ENCODE results near the gene SCNN1A. TPM values are rescaled to one million over a fixed set of nuclear protein-coding genes. Genes with fewer than 3 reads are reported as not detected.

The SCNN1A gene
- total RNA-seq, 4 donors from 2014 or later = 15.9 to 46.5 (median 18.8) TPM

DNA sequence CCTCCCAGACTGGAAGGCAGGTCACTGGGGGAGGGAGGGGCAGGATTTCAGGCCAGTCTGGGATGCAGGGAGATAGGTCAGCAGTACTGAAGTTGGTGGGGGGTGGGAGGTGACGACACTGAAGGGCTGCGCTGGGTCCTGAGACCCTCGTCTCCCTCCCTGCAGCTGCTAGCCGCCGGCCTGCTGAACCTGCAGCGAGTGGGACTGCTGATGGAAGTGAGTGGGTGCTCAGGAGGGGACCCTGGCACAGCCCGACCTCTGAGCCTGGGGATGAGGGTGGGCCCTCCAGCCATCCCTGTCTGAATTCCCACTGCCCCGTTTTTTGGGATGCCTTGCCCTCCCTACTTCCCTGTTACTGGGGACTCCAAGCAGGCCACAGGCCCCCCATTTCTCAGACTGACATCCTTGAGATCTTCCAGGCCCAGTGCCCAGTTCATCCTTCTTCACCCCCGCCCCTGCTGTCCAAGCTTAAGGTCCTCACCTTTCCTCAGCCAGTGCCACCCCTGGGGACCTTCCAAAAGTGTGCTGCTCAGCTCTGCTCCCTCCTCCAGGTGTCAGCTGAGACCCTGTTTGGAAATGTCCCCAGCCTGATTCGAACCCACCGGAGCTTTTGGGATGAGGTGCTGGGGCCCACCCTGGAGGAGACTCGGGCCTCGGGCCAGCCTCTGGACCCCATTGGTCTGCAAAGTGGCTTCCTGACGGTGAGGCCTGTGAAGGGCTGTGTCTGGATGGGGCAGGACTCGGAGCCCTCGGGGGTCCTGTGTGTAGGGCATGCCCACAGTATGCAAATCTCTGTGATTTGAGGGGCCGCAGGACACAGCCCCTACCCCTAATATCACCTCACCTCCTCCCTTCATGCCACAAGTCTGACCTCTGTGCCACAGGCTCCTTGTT lies 59.4 kb downstream of the SCNN1A start:
- no peak overlapping the region for H3K27ac ChIP-seq
- 84 to 93% methylated on average over 14 to 17 of the region's 17 CpGs for whole genome bisulfite sequencing, 2 donors
- H3K36me3 ChIP-seq = no peaks in the 10 kb centered on the region
- H3K4me1 ChIP-seq = peaks cover 0 to 10% (median under 1%) of the 10 kb centered on the region in 4 donors
- H3K9me3 ChIP-seq = no peaks in the 10 kb centered on the region
- peaks cover 0 to 3% of the 10 kb centered on the region in 2 donors for H3K27me3 ChIP-seq
- no peak for DNase-seq (ENCODE audit: low spot score in 2 of 2)
- TF ChIP-seq, protein P1, sequence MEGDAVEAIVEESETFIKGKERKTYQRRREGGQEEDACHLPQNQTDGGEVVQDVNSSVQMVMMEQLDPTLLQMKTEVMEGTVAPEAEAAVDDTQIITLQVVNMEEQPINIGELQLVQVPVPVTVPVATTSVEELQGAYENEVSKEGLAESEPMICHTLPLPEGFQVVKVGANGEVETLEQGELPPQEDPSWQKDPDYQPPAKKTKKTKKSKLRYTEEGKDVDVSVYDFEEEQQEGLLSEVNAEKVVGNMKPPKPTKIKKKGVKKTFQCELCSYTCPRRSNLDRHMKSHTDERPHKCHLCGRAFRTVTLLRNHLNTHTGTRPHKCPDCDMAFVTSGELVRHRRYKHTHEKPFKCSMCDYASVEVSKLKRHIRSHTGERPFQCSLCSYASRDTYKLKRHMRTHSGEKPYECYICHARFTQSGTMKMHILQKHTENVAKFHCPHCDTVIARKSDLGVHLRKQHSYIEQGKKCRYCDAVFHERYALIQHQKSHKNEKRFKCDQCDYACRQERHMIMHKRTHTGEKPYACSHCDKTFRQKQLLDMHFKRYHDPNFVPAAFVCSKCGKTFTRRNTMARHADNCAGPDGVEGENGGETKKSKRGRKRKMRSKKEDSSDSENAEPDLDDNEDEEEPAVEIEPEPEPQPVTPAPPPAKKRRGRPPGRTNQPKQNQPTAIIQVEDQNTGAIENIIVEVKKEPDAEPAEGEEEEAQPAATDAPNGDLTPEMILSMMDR (IDR thresholded peaks at IDR 0.05) = no peak
- H3K4me3 ChIP-seq = no peak overlapping the region

GRCh38 chr12:6315184-6315583 lies 60.2 kb downstream of the SCNN1A start:
- no peak for DNase-seq (ENCODE audit: low spot score in 2 of 2)
- 86 to 93% methylated on average over 6 of the region's 6 CpGs for WGBS, 2 donors
- no peak overlapping the region for H3K27ac ChIP-seq
- TF ChIP-seq POLR2A (IDR thresholded peaks at IDR 0.05) (no peak), EP300 (IDR thresholded peaks at IDR 0.05) (no peak)
- TF ChIP-seq, protein P1 (IDR thresholded peaks at IDR 0.05) = no peak
- H3K4me3 ChIP-seq = no peak overlapping the region
- H3K36me3 ChIP-seq = no peaks in the 10 kb centered on the region
- peaks cover 0 to 10% of the 10 kb centered on the region in 2 donors for H3K27me3 ChIP-seq
- H3K4me1 ChIP-seq = peaks cover 0 to 18% (median 8%) of the 10 kb centered on the region in 4 donors
- H3K9me3 ChIP-seq = no peaks in the 10 kb centered on the region

GRCh38 chr12:6314776-6315175 lies 60.6 kb downstream of the SCNN1A start:
- Histone ChIP-seq H3K27ac (no peak overlapping the region), H3K4me1 (peaks cover 0 to 20% (median 9%) of the 10 kb centered on the region in 4 donors), H3K27me3 (peaks cover 0 to 14% of the 10 kb centered on the region in 2 donors), H3K4me3 (no peak overlapping the region), H3K9me3 (no peaks in the 10 kb centered on the region), H3K36me3 (no peaks in the 10 kb centered on the region)
- no peak for DNase-seq (ENCODE audit: low spot score in 2 of 2)
- TF ChIP-seq POLR2A (IDR thresholded peaks at IDR 0.05) = no peak
- TF ChIP-seq, protein P1 (IDR thresholded peaks at IDR 0.05) = no peak
- no peak for TF ChIP-seq EP300 (IDR thresholded peaks at IDR 0.05)
- 76 to 83% methylated on average over 9 of the region's 9 CpGs for WGBS, 2 donors

- H3K9me3 ChIP-seq = no peaks in the 10 kb centered on the region
- H3K4me3 ChIP-seq = no peak overlapping the region
- no peak for DNase-seq (ENCODE audit: low spot score in 2 of 2)
- H3K36me3 ChIP-seq = no peaks in the 10 kb centered on the region
- peak overlapping the region in 1 of 4 donors; percentile 62 for H3K27ac ChIP-seq
- peaks cover 0 to 20% (median 9%) of the 10 kb centered on the region in 4 donors for H3K4me1 ChIP-seq
- 76 to 84% methylated on average over 14 of the region's 14 CpGs for WGBS, 2 donors
- peaks cover 0 to 16% of the 10 kb centered on the region in 2 donors for H3K27me3 ChIP-seq
- no peak for TF ChIP-seq POLR2A (IDR thresholded peaks at IDR 0.05)
- TF ChIP-seq, protein P1 (IDR thresholded peaks at IDR 0.05) = no peak
- TF ChIP-seq EP300 (IDR thresholded peaks at IDR 0.05) = no peak
Observed at GRCh38 chr12:6313326-6313940, 61.9 kb downstream of the SCNN1A start.

Data from tibial nerve (tissue), 4 donors.